Measurements from ENCODE around the gene TSPAN19.

DNA sequence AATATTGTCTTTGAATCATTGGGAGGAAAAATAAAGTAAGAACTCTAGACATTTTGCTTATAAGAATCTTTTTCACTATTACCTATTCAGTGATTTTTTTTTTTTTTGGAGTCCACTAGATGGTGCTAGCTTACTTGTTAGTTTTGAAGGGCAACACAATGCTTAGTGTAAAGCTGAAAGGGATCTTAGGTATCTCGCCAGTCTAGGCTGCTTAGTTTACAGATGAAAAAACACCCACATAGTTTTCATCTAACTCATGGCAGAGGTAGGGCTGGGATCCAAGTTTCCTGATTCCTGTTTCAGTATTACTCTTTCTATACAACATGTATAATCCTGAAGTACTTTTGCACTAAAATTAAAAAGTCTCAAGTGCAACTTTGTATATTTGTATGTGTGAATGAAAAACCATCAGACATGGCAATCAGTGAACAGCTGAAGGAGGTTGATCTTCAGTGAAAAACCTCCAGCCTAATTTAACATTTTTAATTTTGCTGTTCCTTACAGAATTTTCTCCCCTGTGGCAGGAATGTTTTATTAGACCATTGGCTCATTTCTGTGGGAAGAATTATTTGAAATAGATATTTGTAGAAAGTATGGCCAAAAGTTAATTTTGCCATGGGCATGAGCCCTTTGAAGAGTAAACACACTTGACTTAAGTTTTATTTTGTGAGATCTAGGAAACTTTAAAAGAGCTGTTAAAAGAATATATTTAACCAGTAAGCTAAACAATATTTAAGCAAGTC is 40.8 kb upstream of the TSPAN19 start:
- TF ChIP-seq, protein P1, sequence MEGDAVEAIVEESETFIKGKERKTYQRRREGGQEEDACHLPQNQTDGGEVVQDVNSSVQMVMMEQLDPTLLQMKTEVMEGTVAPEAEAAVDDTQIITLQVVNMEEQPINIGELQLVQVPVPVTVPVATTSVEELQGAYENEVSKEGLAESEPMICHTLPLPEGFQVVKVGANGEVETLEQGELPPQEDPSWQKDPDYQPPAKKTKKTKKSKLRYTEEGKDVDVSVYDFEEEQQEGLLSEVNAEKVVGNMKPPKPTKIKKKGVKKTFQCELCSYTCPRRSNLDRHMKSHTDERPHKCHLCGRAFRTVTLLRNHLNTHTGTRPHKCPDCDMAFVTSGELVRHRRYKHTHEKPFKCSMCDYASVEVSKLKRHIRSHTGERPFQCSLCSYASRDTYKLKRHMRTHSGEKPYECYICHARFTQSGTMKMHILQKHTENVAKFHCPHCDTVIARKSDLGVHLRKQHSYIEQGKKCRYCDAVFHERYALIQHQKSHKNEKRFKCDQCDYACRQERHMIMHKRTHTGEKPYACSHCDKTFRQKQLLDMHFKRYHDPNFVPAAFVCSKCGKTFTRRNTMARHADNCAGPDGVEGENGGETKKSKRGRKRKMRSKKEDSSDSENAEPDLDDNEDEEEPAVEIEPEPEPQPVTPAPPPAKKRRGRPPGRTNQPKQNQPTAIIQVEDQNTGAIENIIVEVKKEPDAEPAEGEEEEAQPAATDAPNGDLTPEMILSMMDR (IDR thresholded peaks at IDR 0.05) = peak; percentile 19 to 55 (median 49)
- TF ChIP-seq POLR2A (IDR thresholded peaks at IDR 0.05) = no peak

All from right lobe of liver (tissue), 4 donors.